Subcutaneous preadipocyte (primary cell): ENCODE data around the gene SEL1L. TPM values are rescaled to one million over a fixed set of nuclear protein-coding genes. Genes with fewer than 3 reads are reported as not detected.

Experiments used
- total RNA-seq: library from RNA; depleted of rRNA; stranded (reverse); fragments of >200 nt; gene quantifications from 2 replicates; pipeline ENCODE4 v1.2.3, GENCODE V29; 2012

SEL1L gene
- 55.9 and 64.5 TPM in 2 replicates for total RNA-seq

DNA sequence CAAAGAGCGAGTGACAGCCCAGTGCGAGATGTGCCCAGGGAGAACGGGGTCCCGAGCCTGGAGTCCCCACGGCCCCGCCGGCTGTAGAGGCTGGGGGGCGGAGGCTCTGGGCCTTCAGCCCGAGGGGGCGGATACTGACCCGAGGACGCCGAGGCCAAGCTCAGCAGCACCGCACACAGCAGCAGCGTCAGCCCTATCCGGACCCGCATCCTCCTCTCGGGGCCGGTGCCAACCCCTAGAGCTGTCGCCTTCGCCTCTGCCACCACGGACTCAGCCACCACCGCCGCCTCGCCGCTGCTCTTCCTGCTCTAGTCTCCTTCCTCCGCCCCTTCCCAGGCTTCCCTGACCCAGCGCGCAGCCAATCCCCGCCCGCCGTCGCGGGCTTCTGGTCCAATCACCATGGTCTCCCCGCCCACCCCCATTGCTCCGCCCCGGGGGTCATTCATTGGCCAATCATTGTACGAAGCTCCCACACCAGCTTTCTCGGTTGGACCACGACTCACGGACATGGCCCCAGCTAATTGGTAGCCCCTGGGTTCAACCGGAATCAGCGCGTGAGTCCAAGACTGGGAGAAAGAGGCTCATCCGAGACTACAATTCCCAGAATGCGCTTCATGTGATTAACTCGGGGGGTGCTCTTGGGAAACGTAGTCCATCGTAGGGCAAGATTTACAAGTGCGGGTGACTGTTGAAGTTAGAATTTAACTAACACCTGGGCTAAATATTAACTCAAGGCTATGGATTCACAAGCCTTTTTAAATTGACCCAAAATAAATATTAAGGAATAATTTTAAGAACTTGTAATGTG lies at the start of gene SEL1L:
Gene SEL1L, minus strand, starts transcription at position 318 of the 808 bp plus-strand sequence. Its CDS starts 109 bp downstream, at position 209.

Other genes starting within 250 kb of the SEL1L start
- 5.7 and 13.6 TPM in 2 replicates for gene STON2, start 133.5 kb downstream of the SEL1L start, total RNA-seq